ENCODE results near the gene TNS1. TPM values are rescaled to one million over a fixed set of nuclear protein-coding genes. Genes with fewer than 3 reads are reported as not detected.
"Not testable (repeated sequence)": the region's sequence is repeated elsewhere in the genome, so short reads cannot be mapped to it uniquely, and the experiment has no call there.

TNS1 gene
- total RNA-seq, 4 donors from 2014 or later = 169 to 316 (median 229) TPM

DNA sequence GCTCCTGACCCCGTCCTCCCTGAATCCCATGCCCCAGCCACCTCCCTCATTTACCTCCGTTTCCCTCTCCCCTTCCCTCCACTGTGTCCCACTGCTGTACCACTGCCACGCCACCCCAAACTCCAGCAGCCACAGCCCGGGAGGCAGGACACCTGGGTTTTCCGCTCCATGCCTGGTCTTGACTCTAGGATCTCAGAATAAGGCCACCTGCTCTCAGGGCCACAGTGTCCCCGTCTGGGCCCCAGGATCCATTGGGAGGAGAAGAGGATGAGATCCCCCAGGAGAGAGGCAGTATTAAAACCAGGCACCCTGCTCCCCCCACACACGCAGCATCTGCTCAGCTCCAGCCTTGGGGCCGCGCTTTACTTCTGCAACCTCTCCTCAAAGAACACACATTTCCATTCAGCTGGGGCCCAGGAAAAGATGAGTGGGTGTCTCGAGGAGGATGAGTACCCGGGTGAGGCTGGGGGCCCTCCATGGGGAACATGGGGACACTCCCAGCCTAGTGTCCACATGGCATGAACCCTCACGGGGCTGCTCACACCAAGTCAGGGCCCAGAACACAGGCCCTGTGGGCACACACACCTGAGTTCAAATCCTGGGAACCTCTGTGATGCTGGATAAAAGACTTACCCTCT is 32.8 kb upstream of the TNS1 start:
- H3K4me3 ChIP-seq (replicated peaks in 1 of 3) = no peak overlapping the region
- TF ChIP-seq, protein P1, sequence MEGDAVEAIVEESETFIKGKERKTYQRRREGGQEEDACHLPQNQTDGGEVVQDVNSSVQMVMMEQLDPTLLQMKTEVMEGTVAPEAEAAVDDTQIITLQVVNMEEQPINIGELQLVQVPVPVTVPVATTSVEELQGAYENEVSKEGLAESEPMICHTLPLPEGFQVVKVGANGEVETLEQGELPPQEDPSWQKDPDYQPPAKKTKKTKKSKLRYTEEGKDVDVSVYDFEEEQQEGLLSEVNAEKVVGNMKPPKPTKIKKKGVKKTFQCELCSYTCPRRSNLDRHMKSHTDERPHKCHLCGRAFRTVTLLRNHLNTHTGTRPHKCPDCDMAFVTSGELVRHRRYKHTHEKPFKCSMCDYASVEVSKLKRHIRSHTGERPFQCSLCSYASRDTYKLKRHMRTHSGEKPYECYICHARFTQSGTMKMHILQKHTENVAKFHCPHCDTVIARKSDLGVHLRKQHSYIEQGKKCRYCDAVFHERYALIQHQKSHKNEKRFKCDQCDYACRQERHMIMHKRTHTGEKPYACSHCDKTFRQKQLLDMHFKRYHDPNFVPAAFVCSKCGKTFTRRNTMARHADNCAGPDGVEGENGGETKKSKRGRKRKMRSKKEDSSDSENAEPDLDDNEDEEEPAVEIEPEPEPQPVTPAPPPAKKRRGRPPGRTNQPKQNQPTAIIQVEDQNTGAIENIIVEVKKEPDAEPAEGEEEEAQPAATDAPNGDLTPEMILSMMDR (IDR thresholded peaks at IDR 0.05) = no peak
- no peak for TF ChIP-seq POLR2A (IDR thresholded peaks at IDR 0.05)
- no peak for DNase-seq
- H3K27ac ChIP-seq = no peak overlapping the region
- H3K27me3 ChIP-seq = no peaks in the 10 kb centered on the region
- H3K9me3 ChIP-seq = no peaks in the 10 kb centered on the region
- WGBS, 2 donors = 81 to 87% methylated on average over 9 to 11 of the region's 12 CpGs
- peaks cover 7 to 12% of the 10 kb centered on the region in 2 donors for H3K4me1 ChIP-seq
- no peaks in the 10 kb centered on the region for H3K36me3 ChIP-seq
- intact Hi-C loops (cut with DNase I) = loop anchor here (2.0 kb wide), 1 partner anchor 249 kb away; no protein-coding TSS in a partner anchor

DNA sequence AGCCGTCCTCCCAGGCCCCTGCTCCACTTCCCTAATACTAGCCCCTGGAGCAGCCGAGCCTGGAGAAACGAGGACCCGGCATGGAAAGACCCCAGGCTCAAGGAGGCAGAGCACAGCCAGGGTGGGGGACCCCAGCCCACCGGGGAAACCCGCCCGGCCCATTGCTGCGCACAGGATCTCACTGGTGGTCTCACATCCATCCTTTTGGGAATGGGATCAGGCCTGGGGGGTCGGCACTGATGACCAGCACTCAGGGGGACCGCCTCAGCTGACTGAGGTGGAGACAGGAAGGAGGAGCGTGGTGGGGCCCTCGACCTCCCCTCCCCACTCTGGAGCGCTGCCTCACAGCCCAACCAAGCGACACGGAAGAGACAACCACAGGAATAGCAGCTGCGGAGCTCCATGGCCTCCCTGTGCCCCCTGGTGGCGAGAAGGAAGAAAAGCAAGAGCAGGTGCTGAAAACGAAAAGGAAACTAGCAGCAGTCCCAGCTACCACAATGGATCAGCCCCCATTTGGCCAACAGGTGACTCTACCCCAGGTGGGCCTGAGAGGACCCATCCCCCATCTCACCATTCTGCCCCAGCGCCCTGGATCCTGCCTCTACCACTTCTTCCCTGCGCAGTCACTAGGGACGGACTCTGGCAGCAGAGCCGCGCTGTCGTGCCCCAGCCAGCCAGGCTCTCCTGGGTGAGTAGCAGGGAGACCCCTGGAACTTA is 31.9 kb upstream of the TNS1 start:
- TF ChIP-seq, protein P1 (IDR thresholded peaks at IDR 0.05) = peak; percentile 39 to 64 (median 56)
- intact Hi-C loops (cut with DNase I) = loop anchor here (2.0 to 5.0 kb wide), 2 partner anchors 42 to 248 kb away; no protein-coding TSS in a partner anchor
- not testable (repeated sequence) for H3K36me3 ChIP-seq; H3K27ac ChIP-seq; H3K27me3 ChIP-seq; H3K4me3 ChIP-seq (replicated peaks in 1 of 3); H3K9me3 ChIP-seq
- DNase-seq = peak; percentile 62 to 71
- peaks cover 13 to 20% of the 10 kb centered on the region in 2 donors for H3K4me1 ChIP-seq
- WGBS, 2 donors = 26 to 39% methylated on average over 16 to 18 of the region's 24 CpGs

DNA sequence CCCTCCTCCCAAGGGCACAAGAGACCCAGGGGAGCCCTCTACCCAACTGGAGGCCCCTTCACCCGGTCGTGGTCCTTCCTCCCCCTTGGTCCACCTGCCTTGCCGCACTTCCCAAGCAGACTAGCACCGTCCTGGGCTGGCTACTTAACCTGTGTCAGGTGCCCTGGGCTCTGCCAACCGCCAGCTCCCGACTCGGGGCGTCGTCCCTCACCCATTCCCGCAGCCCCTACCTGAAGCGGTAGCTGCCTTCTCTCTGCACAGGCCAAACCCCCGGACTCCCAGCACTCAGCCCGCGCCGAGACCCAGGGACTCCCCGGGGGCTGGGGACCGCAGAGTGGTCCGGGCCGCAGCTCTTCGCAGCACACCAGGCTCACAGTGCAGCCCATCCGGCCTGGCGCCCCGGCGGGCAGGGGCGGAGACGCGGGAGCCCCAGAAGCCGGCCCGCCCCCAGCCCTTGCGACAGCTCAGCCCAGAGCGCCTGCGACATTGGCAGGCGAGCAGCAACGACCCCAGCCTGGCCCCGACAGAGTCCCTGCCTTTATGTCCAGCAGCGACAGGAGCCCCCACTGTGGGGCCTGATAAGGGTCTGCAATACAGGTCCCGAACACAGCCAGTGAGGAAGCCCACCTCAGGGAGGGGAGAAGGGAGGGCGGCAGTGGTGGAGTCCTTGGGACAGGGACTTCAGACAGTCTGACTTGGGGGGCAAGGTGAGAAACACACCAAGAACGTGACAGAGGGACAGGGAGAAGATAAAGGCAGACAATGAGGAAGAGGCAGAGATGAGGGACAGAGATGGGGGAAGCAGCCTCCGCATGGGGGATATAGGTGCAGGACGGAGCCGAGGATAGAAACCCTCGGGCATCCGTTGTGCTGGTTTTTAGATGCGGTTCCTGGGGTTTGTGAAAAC is 31.0 kb upstream of the TNS1 start:
- H3K9me3 ChIP-seq = no peaks in the 10 kb centered on the region
- no peaks in the 10 kb centered on the region for H3K27me3 ChIP-seq
- no peak overlapping the region for H3K27ac ChIP-seq
- WGBS, 2 donors = 48 to 60% methylated on average over 26 of the region's 45 CpGs
- no peak overlapping the region for H3K4me3 ChIP-seq (replicated peaks in 1 of 3)
- intact Hi-C loops (cut with DNase I) = loop anchor here (2.0 to 5.0 kb wide), 2 partner anchors 42 to 247 kb away; no protein-coding TSS in a partner anchor
- H3K4me1 ChIP-seq = peaks cover 14 to 26% of the 10 kb centered on the region in 2 donors
- H3K36me3 ChIP-seq = no peaks in the 10 kb centered on the region
- no peak for DNase-seq
- TF ChIP-seq POLR2A (IDR thresholded peaks at IDR 0.05) = no peak
- TF ChIP-seq, protein P1 (IDR thresholded peaks at IDR 0.05) = no peak

DNA sequence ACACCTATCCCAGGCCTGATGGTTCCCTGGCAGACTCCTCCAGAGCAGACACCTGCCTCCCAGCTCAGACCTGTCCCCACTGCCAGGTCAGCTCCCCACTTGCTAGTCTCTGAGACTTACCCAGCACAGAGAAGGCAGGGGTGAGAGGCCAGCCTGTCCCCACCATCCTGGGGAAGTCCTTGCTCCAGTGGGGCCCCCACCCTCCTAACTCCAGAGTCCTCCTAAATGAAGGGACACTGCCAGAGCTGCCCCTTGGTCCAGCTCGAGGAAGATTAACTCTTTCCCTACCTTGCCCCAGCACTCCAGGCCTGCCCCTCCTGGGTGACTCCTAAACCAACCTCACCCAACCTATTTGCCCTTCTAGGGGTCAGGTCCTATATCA is 30.4 kb upstream of the TNS1 start:
- Histone ChIP-seq H3K9me3 (no peaks in the 10 kb centered on the region), H3K4me1 (peaks cover 21 to 33% of the 10 kb centered on the region in 2 donors), H3K36me3 (no peaks in the 10 kb centered on the region), H3K27me3 (no peaks in the 10 kb centered on the region), H3K27ac (no peak overlapping the region), H3K4me3 (replicated peaks in 1 of 3) (no peak overlapping the region)
- TF ChIP-seq, protein P1 (IDR thresholded peaks at IDR 0.05) = no peak
- no peak for TF ChIP-seq POLR2A (IDR thresholded peaks at IDR 0.05)
- no peak for DNase-seq
- intact Hi-C loops (cut with DNase I) = loop anchor here (5.0 kb wide), 1 partner anchor 41 kb away; no protein-coding TSS in a partner anchor
- 22 to 58% methylated on average over 1 of the region's 1 CpG for WGBS, 2 donors

All from thyroid gland (tissue), 4 donors.